HepG2 (cell line): ENCODE data around the gene IL1RAPL1. TPM values are rescaled to one million over a fixed set of nuclear protein-coding genes. Genes with fewer than 3 reads are reported as not detected.

Experiments used
- ATAC-seq: fragments of 200-7000 bp; cut with Tn5 transposase; 3 replicates; pipeline ENCODE4 v1.9.1; 2020; ENCODE audit warnings: mild to moderate bottlenecking, moderate library complexity
- BruUV-seq: library from RNA; stranded (reverse); fragments of 400-500 nt; replicated peaks from 2 replicates; lab custom pipeline; 2021; lab: Mats Ljungman, UMichigan
- CTCF ChIA-PET: fragments of 300-600 bp; formaldehyde crosslinking; extraction: SDS; loops from one replicate; lab custom pipeline; 2021; ENCODE audit warnings: low total read pairs, inconsistent platforms, low intra/inter-chr PET ratio; lab: Yijun Ruan, JAX
- POLR2A ChIA-PET: fragments of 350-600 bp; sonication (Branson Sonifier 250); formaldehyde crosslinking; loops from one replicate; lab custom pipeline; 2020; ENCODE audit warnings: antibody characterized with exemption, inconsistent platforms; lab: Yijun Ruan, JAX
- DNase-seq: peaks from one replicate; pipeline ENCODE4 v3.0.0-alpha.2; 2015; ENCODE audit warnings: low spot score
- FAIRE-seq: peaks from 3 replicates; lab custom pipeline; 2011; peaks lifted over from hg19 to GRCh38; lab: Jason Lieb, UNC
- H2AFZ ChIP-seq: one replicate; pipeline ENCODE4 v1.6.1; 2011; ENCODE audit warnings: low read length, inconsistent platforms
- H3K27ac ChIP-seq: fragments of 300-600 bp; 3 replicates; pipeline ENCODE4 v1.8.0; 2011; ENCODE audit warnings: mixed run types, mild to moderate bottlenecking, mixed read lengths, low read length, inconsistent platforms; ENCODE audit not compliant: insufficient read depth; ENCODE audit errors: extremely low read length
- H3K27me3 ChIP-seq, 2 experiments: fragments of 200-600 bp in 1 of 2; 2 replicates in 1 of 2; 3 replicates in 1 of 2; pipeline versions ENCODE4 v1.6.0 to v1.8.0; 2011; ENCODE audit warnings: low read length in 2 of 2, mild to moderate bottlenecking in 2 of 2, moderate library complexity in 2 of 2, inconsistent platforms in 1 of 2; ENCODE audit not compliant: insufficient read depth in 2 of 2, control insufficient read depth in 1 of 2
- H3K36me3 ChIP-seq, 2 experiments: fragments of 200-600 bp in 1 of 2; replicated peaks in 1 of 2; 2 replicates in 1 of 2; 3 replicates in 1 of 2; pipeline versions ENCODE4 v1.5.1 to v1.8.0; 2011; ENCODE audit warnings: low read length in 2 of 2, inconsistent platforms in 1 of 2; ENCODE audit not compliant: insufficient read depth in 2 of 2, control insufficient read depth in 1 of 2
- H3K4me1 ChIP-seq: 2 replicates; pipeline ENCODE4 v1.5.1; 2012; ENCODE audit warnings: low read length, inconsistent platforms; ENCODE audit not compliant: insufficient read depth
- H3K4me2 ChIP-seq: 2 replicates; pipeline ENCODE4 v1.6.0; 2011; ENCODE audit warnings: low read depth, low read length, inconsistent platforms
- H3K4me3 ChIP-seq, 3 experiments: fragments of 200-600 bp in 1 of 3; sonication (generic), shearing (Covaris generic) in 1 of 3; replicated peaks in 1 of 3; 2 replicates each; pipeline ENCODE4 v1.5.1; 2011 to 2016; ENCODE audit warnings: low read length in 3 of 3, inconsistent platforms in 2 of 3, low read depth in 2 of 3, mild to moderate bottlenecking in 2 of 3, control low read depth in 1 of 3, mixed read lengths in 1 of 3; ENCODE audit not compliant: insufficient read depth in 1 of 3
- H3K79me2 ChIP-seq: one replicate; pipeline ENCODE4 v1.6.1; 2011; ENCODE audit warnings: low read length, inconsistent platforms; ENCODE audit not compliant: insufficient read depth
- H3K9ac ChIP-seq: 2 replicates; pipeline ENCODE4 v1.6.0; 2011; ENCODE audit warnings: mild to moderate bottlenecking, low read depth, low read length, inconsistent platforms; ENCODE audit not compliant: insufficient read depth
- H3K9me3 ChIP-seq: 2 replicates; pipeline ENCODE4 v1.5.1; 2012; ENCODE audit warnings: mild to moderate bottlenecking, low read length
- H4K20me1 ChIP-seq: 2 replicates; pipeline ENCODE4 v1.6.0; 2011; ENCODE audit warnings: inconsistent platforms, mild to moderate bottlenecking, low read length, moderate library complexity; ENCODE audit not compliant: insufficient read depth
- KLF9 ChIP-seq: IDR thresholded peaks from 2 replicates; pipeline ENCODE4 v1.6.1; 2016; ENCODE audit warnings: low read depth
- POGZ ChIP-seq: sonication (generic); formaldehyde crosslinking; IDR thresholded peaks from 2 replicates; pipeline ENCODE4 v1.4.0; 2020; ENCODE audit warnings: mild to moderate bottlenecking, missing genetic modification reagents
- ZNF614 ChIP-seq: IDR thresholded peaks from 2 replicates; pipeline ENCODE4 v1.6.1; 2018; ENCODE audit warnings: missing biosample characterization, missing genetic modification reagents, inconsistent platforms, borderline replicate concordance
- WGBS: methylation state at CpG from one replicate; pipeline ENCODE4 v1.1.6; 2017; ENCODE audit warnings: low lambda C conversion rate; 5-methylcytosine and 5-hydroxymethylcytosine counted together
- in situ Hi-C: cut with HindIII; loops from 2 replicates; pipeline ENCODE4 v1.10.0; 2017; ENCODE audit warnings: low pct_unique_long_range_greater_than_20kb; ENCODE audit not compliant: extremely low pct_ligation_motif_present
- intact Hi-C: fragments of 100-400 bp; cut with micrococcal nuclease; formaldehyde crosslinking; loops from one replicate; pipeline ENCODE4 v1.10.0; 2022; ENCODE audit not compliant: unreplicated experiment
- polyA plus RNA-seq, 8 experiments: library from polyadenylated mRNA; depleted of rRNA in 3 of 8; stranded (reverse) in 7 of 8; unstranded in 1 of 8; fragments of >200 nt; fragmentation: Illumina TruSeq in 4 of 8; extraction: Trizol in 4 of 8; gene quantifications; 2 replicates each; pipeline versions ENCODE4 v1.2.1 to v1.2.3, GENCODE V29; 2011 to 2016; ENCODE audit warnings: low read depth in 4 of 8, missing spikeins in 1 of 8, mixed read lengths in 1 of 8; ENCODE audit not compliant: insufficient read depth in 1 of 8
- total RNA-seq, 5 experiments: library from RNA; depleted of rRNA; stranded (reverse); fragments of >200 nt; fragmentation: Illumina TruSeq; extraction: Trizol; gene quantifications; 2 replicates each; pipeline ENCODE4 v1.2.3, GENCODE V29; 2016; ENCODE audit warnings: low read depth in 1 of 5
- TF ChIP-seq, protein P1 (sequence below): sonication (generic); formaldehyde crosslinking; IDR thresholded peaks from 2 replicates; pipeline ENCODE4 v1.5.0; 2020; ENCODE audit warnings: mild to moderate bottlenecking, missing genetic modification reagents, borderline replicate concordance
- TF ChIP-seq, protein P2 (sequence below): sonication (generic); formaldehyde crosslinking; IDR thresholded peaks from 2 replicates; pipeline ENCODE4 v1.9.0; 2021; ENCODE audit warnings: missing genetic modification reagents, borderline replicate concordance

Gene IL1RAPL1
- total and polyA plus RNA-seq, 2 of the 13 experiments (the other 11 are each of a cell fraction or from before 2014, with no cell fraction given), result 0.04 TPM; not detected in 1

DNA sequence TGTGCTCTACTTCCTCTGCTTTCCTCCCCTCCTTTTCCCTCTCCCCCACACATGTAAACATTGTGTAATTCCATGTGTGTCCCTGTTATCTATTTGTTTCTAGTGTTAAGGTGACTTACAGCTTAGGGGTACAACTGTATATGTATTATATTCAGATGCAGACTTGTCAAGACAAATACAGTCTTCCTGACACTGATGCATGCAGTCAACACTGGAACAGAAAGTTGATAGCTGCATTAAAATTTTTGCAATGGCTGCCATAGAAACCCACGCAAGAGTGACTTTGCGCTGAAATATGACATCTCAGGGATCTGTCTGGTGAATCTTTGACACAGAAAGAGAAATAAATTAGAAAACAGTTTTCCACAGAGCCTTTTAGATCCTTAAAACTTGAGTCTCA, 656.7 kb downstream of the IL1RAPL1 start:
- no TSS peak for BruUV-seq
- FAIRE-seq (no peak), DNase-seq (no peak), ATAC-seq (no peak)
- Histone ChIP-seq H3K36me3 (no peaks in the 10 kb centered on the region), H4K20me1 (no peaks in the 10 kb centered on the region), H3K4me1 (no peaks in the 10 kb centered on the region), H3K9me3 (no peaks in the 10 kb centered on the region), H3K79me2 (no peaks in the 10 kb centered on the region), H3K27ac (no peak overlapping the region), H3K4me2 (no peak overlapping the region), H3K9ac (no peak overlapping the region), H3K4me3 (no peak overlapping the region), H2AFZ (no peak overlapping the region), H3K27me3 (no peaks in the 10 kb centered on the region)
- ChIA-PET CTCF (no interaction called here), POLR2A (no interaction called here)
- WGBS, result 95% methylated on average over 2 of the region's 2 CpGs
- in situ Hi-C loops, result no loop called here
- intact Hi-C loops, result no loop called here
- TF ChIP-seq, protein P1, sequence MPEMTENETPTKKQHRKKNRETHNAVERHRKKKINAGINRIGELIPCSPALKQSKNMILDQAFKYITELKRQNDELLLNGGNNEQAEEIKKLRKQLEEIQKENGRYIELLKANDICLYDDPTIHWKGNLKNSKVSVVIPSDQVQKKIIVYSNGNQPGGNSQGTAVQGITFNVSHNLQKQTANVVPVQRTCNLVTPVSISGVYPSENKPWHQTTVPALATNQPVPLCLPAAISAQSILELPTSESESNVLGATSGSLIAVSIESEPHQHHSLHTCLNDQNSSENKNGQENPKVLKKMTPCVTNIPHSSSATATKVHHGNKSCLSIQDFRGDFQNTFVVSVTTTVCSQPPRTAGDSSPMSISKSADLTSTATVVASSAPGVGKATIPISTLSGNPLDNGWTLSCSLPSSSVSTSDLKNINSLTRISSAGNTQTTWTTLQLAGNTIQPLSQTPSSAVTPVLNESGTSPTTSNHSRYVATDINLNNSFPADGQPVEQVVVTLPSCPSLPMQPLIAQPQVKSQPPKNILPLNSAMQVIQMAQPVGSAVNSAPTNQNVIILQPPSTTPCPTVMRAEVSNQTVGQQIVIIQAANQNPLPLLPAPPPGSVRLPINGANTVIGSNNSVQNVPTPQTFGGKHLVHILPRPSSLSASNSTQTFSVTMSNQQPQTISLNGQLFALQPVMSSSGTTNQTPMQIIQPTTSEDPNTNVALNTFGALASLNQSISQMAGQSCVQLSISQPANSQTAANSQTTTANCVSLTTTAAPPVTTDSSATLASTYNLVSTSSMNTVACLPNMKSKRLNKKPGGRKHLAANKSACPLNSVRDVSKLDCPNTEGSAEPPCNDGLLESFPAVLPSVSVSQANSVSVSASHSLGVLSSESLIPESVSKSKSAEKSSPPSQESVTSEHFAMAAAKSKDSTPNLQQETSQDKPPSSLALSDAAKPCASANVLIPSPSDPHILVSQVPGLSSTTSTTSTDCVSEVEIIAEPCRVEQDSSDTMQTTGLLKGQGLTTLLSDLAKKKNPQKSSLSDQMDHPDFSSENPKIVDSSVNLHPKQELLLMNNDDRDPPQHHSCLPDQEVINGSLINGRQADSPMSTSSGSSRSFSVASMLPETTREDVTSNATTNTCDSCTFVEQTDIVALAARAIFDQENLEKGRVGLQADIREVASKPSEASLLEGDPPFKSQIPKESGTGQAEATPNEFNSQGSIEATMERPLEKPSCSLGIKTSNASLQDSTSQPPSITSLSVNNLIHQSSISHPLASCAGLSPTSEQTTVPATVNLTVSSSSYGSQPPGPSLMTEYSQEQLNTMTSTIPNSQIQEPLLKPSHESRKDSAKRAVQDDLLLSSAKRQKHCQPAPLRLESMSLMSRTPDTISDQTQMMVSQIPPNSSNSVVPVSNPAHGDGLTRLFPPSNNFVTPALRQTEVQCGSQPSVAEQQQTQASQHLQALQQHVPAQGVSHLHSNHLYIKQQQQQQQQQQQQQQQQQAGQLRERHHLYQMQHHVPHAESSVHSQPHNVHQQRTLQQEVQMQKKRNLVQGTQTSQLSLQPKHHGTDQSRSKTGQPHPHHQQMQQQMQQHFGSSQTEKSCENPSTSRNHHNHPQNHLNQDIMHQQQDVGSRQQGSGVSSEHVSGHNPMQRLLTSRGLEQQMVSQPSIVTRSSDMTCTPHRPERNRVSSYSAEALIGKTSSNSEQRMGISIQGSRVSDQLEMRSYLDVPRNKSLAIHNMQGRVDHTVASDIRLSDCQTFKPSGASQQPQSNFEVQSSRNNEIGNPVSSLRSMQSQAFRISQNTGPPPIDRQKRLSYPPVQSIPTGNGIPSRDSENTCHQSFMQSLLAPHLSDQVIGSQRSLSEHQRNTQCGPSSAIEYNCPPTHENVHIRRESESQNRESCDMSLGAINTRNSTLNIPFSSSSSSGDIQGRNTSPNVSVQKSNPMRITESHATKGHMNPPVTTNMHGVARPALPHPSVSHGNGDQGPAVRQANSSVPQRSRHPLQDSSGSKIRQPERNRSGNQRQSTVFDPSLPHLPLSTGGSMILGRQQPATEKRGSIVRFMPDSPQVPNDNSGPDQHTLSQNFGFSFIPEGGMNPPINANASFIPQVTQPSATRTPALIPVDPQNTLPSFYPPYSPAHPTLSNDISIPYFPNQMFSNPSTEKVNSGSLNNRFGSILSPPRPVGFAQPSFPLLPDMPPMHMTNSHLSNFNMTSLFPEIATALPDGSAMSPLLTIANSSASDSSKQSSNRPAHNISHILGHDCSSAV (CRISPR knock-in tag), result no peak
- TF ChIP-seq, protein P2, sequence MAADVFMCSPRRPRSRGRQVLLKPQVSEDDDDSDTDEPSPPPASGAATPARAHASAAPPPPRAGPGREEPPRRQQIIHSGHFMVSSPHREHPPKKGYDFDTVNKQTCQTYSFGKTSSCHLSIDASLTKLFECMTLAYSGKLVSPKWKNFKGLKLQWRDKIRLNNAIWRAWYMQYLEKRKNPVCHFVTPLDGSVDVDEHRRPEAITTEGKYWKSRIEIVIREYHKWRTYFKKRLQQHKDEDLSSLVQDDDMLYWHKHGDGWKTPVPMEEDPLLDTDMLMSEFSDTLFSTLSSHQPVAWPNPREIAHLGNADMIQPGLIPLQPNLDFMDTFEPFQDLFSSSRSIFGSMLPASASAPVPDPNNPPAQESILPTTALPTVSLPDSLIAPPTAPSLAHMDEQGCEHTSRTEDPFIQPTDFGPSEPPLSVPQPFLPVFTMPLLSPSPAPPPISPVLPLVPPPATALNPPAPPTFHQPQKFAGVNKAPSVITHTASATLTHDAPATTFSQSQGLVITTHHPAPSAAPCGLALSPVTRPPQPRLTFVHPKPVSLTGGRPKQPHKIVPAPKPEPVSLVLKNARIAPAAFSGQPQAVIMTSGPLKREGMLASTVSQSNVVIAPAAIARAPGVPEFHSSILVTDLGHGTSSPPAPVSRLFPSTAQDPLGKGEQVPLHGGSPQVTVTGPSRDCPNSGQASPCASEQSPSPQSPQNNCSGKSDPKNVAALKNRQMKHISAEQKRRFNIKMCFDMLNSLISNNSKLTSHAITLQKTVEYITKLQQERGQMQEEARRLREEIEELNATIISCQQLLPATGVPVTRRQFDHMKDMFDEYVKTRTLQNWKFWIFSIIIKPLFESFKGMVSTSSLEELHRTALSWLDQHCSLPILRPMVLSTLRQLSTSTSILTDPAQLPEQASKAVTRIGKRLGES (CRISPR knock-in tag), result no peak
- TF ChIP-seq KLF9, result no peak
- TF ChIP-seq ZNF614, result no peak
- no peak for TF ChIP-seq POGZ (CRISPR knock-in tag)
